ENCODE measurements around the gene MYO5A. TPM values are rescaled to one million over a fixed set of nuclear protein-coding genes. Genes with fewer than 3 reads are reported as not detected.
A peak's percentile ranks its signal among the peaks of the same experiment; 100 is the strongest.
"Not testable (repeated sequence)": the region's sequence is repeated elsewhere in the genome, so short reads cannot be mapped to it uniquely, and the experiment has no call there.

Gene MYO5A
- total RNA-seq, 1 donor from 2014 or later, result 40.4 TPM

DNA sequence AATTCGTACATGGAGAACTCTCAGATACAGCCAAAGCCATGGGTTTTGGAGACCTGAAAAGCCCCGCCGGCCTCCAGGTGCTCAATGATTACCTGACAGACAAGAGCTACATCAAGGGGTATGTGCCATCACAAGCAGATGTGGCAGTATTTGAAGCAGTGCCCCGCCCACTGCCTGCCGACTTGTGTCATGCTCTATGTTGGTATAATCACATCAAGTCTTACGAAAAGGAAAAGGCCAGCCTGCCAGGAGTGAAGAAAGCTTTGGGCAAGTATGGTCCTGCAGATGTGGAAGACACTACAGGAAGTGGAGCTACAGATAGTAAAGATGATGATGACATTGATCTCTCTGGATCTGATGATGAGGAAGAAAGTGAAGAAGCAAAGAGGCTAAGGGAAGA lies 23.5 kb downstream of the MYO5A start:
- no peak for DNase-seq (ENCODE audit: low spot score)

DNA sequence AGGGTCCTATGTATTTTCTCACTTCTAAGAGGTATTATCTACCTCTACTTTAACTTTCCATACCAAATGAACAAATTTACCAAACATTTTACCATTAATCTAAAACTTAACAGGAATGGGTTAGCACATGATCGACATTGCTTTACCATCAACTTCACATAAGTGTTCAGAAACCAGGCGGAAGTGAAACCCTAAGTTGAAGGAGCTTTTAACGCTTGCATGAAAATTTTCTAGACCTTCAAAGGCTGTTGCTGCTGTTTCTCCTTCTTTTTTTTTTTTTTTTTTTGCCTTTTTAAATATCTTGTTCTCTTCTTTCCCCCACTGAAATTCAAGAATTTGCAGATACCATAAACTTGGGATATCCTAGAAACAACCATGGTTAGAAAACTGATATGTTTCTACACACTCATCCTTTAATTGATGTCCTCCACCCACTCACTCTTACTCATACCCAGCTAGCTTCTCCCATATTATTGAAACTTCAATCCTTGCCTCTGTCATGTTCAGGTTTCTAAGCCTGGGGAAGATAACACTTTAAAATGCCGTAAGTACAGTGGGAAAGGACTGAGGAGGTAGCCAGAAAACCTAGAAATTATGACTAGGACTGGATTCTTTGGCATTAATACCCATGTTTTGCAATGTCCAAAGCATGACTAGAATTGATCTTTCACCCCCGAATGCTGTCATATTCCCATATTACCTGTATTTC lies 24.7 kb downstream of the MYO5A start:
- DNase-seq (ENCODE audit: low spot score), result peak; percentile 18

DNA sequence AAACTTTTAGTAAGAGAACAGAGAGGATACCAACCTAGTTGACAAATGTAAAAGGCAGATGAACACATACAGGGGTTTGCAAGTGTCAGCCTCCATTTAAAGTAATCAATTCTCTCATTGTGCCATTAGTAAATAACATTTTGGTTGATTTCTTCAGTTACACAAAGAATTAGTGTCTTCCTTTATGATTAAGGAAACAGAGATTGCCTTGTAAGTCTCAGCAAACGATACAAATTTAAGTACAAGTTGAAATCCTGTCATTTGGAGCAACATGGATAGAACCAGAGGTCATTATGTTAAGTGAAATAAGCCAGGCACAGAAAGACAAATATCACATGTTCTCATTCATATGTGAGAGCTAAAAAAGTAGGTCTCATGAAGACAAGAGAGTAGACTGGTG lies 26.1 kb downstream of the MYO5A start:
- no peak for DNase-seq (ENCODE audit: low spot score)

DNA sequence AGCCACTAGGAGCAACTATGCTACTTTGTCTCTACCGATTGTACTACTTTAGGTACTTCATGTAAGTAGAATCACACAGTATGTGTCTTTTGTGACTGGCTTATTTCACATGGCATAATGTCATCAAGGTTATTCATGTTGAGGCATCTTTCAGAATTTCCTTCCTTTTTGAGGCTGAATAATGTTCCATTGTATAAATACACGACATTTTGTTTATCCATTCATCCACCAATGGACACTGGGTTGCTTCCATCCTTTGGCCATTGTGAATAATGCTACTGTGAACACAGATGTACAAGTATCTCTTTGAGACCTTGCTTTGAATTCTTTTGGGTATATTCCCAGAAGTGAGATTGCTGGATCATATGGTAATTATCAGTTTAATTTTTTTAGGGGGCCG lies 29.2 kb downstream of the MYO5A start:
- no peak for DNase-seq (ENCODE audit: low spot score)

DNA sequence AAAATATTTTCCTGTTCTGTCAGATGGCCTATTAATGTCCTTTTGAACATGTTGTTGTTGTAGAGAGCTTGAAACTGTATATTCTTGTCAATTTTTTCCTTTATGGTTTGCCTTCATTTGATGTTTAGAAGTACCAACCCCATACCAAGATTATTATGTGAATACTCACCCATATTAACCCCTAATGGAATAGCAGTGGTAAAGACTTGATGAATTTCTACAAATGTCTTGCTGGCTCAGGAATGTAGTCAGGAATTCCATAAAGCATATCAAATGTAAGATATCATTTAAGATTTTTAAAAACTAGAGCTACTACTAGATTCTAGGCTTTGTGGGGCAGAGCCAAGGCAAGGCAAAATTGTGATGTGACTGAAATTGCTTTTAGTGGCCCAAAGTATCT lies 30.0 kb downstream of the MYO5A start:
- DNase-seq (ENCODE audit: low spot score), result no peak

DNA sequence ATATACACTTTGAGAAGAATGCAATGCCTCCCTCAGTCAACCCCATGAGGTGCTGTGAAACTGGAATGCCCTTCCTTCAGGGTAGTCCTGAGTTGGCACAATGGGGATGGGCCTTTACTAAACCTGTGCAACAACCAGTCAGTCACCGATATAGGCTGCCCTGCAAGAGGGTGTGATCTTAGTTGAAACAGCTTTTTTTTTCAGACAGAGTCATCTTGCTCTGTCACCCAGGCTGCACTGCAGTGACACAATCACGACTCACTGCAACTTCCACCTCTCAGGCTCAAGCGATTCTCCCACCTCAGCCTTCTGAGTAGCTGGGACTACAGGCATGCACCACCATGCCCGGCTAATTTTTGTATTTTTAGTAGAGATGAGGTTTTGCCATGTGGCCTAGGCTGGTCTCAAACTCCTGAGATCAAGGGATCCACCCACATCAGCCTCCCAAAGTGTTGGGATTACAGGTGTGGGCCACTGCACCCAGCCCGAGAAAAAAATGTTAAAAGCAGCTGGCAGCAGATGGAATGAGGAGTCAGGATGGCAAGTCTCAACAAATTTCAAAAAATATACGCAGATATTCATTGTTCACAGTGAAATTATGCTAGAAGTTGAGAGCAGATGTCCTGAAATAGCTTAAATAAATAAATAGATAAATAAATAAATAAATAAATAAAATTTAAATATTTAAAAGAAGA lies 31.8 kb downstream of the MYO5A start:
- DNase-seq (ENCODE audit: low spot score), result no peak

DNA sequence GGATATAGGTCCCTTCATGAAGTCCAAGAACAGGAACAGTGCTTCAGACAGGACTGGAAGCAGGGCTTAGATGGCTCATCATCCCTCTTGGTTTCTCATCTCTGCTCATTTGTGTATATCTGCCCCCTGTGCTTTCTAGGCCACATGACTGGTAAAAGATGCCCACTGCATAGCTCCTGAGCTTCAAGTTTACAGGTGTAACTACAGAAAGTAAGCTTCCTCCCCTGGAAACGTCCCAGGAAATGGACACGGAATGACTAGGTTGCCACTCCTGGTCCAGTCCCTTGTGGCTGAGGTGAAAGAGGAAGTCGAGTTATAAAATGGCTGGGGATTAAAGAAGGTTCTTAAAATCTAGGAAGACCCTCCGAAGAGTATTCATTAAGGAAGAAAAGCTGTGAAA lies 32.5 kb downstream of the MYO5A start:
- no peak for DNase-seq (ENCODE audit: low spot score)

DNA sequence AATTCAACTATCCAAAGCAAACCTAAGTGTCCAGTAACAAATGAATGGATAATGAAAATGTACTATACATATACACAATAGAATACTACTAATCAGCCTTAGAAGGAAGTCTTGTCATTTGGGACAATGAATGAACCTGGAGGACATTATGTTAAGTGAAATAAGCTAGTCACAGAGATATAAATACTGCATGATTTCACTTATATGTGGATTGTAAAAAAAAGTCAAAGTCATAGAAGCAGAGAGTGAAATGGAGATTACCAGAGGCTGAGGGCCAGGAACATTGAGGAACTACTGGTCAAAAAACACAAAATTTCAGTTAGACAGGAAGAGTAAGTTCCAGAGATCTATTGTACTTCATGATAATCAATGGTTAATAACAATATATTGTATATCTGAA lies 33.6 kb downstream of the MYO5A start:
- no peak for DNase-seq (ENCODE audit: low spot score)

DNA sequence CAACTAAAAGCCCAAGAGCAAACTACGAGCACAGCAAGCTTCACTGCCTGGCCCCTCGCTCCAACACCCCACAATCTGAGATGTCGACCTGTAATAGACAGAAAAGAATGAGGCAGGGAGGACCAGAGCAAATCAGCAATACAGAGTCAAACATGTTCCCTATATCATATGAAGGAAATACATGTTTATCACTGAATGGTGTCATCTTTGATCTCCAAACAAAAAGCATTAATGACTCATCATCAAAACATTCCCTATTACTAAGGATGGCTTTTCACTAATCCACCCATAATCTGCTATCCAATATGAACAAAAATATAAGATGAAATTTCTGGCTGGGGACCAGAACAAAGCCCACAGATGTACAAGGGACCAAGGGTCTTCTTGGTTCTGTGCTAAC lies 34.7 kb downstream of the MYO5A start:
- DNase-seq (ENCODE audit: low spot score), result no peak

DNA sequence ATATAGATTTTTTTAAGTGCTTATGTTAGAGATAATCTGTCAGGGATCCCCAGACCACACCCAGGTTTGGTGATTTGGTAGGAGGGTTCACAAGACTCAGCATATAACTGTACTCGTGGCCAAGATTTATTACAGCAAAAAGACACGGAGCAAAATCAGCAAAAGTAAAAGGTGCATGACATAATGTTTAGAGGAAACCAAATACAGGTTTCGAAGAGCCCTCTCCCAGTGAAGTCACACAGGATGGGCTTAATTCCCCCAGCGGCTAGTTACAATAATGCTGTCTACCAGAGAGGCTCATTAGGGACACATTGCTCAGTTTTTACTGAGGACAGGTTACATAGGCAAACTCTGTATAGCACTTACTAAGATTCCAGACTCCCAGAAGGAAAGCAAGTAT lies 36.5 kb downstream of the MYO5A start:
- DNase-seq (ENCODE audit: low spot score), result no peak

DNA sequence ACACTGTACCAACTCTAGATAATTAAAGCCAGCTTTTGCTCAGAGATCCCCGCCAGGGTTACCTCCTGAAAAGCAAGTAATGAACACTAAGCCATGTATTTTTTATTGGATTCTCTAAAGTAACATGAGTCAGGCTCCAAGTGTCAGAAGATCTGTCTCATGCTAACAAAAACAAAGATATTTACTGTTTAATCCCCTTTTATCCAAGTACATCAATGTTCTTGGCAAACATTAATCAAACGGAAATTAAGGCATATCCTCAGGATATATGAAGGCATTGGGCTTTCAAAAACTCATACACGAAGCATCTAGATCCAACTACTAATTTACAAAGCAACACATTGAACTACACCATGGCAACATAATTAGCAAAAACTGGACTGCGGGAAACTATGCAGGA lies 37.2 kb downstream of the MYO5A start:
- DNase-seq (ENCODE audit: low spot score), result no peak

DNA sequence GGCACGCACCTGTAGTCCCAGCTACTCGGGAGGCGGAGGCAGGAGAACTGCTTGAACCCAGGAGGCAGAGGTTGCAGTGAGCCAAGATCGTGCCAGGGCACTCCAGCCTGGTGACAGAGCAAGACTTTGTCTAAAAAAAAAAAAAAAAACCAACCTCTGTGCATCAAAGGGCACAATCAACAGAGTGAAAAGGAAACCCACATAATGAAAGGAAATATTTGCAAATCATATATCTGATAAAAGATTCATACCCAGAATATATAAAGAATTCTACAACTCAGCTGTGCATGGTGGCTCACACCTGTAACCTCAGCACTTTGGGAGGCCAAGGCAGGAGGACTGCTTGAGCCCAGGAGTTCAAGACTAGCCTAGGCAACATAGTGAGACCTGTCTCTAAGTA lies 39.2 kb downstream of the MYO5A start:
- DNase-seq (ENCODE audit: low spot score), result not testable (repeated sequence)

DNA sequence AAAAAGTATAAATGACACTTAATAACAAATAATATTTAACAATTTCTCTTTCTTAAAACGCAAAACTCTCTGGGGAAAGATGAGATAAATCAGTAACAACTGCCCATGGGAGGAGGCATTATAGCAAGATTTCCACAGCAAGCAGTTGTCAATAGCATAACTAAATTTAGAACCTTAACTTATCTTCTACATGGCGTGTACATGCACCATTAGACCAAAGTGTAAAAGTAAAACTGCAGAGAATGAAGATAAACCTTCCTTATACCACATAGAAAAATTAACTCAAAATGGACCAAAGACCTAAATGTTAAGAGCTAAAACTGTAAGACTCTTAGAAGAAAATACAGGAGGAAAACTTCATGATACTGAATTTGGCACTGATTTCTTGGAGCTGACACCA lies 39.9 kb downstream of the MYO5A start:
- DNase-seq (ENCODE audit: low spot score), result no peak

DNA sequence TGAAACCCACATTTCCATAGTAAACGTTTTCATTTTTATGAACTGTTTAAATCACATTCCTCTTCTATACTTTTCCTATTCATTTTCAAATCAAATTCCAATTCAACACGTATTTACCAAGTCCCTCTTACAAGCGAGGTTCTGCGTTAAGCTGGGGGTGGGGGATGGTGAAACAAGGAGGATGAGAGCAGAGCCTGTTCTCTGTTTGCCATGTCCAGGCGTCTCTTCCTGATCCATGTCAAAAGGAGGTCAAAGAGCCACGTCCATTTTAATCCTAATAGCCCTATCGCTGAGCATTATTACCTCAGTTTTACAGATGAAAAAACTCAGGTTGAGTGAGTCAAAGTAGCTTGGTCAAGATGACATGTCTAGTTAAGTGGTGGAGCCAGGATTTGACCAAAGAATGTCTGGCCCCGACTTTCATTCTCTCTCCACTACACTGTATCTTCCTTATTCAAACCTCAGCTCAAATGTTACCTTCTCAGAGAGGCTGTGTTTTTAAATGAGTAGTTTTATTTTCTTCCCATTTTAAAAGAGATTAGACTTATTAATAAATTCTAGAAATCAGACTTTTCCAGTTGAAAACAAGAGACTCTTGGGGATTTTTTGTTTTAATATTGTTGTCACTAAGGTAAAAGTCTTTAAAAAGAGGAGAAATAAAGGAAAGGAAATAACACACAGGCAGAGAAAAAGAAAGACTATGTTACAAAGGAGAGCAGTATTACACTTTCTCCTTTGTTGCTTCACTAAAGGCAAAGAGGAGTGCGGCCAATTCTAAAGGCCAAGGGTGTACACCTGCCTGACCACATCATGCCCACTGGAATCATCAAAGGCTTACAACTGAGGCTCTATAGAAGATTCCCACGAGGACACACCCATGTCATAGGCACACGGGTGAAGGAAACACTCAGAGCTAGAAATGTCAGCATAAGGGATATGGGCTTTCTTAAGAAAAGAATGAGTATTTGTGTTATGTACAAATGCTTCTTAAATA lies 42.4 kb downstream of the MYO5A start:
- no peak for DNase-seq (ENCODE audit: low spot score)

DNA sequence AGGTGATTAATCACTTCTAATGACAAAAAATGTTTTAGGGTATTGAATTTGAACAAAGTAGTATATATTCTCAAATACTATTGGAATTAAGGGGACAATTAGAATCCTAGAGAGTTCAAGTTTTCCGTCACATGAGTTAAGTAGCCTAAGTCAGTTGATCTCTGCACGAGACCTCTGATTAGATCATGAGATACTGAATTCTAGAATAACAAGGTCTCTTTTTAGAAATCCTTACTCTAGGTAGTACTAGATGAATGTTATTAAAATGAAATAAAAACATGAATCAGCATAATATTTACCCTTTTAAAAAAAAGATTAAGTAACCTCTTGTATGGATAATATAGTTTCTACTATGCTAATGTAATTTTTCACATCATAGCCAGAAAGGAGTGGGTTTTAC lies 43.4 kb downstream of the MYO5A start:
- no peak for DNase-seq (ENCODE audit: low spot score)

DNA sequence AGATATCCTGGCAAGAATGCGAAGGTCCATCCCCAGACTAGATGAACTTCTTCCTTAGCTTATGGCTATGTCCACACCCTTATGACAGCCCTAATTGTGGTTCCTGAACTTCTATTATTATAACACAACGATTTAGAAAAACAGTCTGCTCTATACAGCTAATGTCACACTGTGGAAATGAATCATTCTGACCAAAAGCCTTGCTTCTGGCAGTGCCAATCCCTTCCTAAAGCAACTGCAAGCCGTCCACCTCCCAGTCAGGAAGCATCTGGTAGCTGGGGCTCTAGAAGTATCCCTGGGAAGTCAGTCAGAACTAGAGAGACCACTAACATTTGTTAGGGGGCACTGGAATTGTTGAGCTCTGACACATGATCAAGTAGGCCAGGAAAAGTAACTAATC lies 45.0 kb downstream of the MYO5A start:
- no peak for DNase-seq (ENCODE audit: low spot score)

DNA sequence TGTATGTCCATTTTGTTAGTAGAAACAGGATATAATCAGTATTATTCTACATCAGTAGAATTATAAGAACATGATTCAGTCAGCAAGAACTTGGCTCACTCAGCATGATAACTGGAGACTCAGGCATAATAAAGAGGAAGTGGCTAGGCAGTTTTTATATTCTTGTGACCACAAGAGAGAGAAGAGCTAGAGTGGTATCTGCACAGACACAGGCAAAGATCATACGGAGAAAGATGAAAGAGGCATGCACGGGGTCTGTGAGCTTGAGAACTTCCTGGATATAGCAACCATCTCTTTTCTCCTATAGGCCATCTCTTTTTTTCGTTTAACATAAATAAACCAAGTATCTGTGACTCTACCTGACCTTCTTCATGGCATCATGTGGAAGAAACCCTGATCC lies 46.8 kb downstream of the MYO5A start:
- DNase-seq (ENCODE audit: low spot score), result peak; percentile 63

DNA sequence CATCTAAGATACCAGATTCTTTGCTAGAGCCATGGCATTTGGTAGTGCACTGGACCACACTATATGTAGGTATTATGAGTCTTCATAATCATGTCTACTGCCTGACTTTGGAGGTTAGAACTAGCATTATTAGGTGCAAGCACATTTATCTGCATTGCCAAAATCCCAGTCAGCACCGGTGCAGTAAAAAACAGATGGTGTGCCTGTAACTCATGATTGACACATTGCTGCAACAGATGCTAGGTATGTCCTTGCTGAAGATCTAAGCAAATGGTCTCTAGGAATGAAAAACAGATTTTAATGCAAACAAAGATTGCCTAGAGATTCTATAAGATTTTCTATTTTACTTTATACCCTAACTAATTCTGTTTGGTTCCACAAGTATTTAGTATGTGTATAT lies 47.7 kb downstream of the MYO5A start:
- no peak for DNase-seq (ENCODE audit: low spot score)

DNA sequence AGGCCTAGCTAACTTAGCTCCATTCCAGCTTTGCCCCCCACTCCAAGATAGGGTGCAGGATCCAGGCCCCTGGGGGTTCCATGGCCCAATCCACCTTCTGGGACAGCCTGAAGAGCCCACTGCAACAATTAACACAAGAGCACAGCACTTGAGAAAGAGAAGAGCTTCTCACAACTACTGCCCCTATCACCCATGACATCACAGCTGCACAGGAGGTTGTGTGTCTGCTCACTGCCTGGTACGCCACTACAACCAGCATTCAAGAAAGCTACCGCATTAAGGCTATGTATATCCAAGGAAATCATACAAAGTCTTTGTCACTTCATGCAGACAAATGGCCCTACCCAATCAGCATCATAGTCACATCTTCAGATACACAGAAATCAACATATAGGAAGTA lies 62.0 kb downstream of the MYO5A start:
- no peak for DNase-seq (ENCODE audit: low spot score)

DNA sequence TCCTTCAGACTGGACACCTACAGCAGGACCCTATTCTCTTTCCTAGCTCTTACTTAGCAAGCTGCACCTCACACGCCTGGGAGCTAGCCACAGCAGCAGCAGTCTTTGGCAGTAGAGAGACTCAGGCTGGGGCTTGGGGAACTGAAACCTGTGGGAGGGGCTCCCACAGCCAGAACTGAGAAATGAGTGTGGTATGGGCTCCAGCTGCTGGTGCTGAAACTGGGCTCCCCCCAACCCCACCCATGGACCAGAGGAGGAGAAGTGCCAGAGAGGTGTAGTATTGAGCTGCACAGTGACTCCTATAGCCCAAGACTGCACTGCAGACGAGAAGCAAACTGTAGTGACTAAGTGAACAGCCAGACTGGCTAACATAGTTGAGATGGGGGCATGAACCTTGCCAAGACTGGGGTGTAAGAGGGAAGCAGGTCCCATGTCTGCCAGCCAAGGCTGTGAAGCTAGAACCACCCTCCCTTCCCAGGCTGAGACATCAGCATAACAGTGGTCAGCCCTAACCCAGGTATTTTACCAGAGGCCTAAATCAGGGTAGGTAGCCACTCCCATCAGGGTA lies 62.5 kb downstream of the MYO5A start:
- DNase-seq (ENCODE audit: low spot score), result peak; percentile 32

DNA sequence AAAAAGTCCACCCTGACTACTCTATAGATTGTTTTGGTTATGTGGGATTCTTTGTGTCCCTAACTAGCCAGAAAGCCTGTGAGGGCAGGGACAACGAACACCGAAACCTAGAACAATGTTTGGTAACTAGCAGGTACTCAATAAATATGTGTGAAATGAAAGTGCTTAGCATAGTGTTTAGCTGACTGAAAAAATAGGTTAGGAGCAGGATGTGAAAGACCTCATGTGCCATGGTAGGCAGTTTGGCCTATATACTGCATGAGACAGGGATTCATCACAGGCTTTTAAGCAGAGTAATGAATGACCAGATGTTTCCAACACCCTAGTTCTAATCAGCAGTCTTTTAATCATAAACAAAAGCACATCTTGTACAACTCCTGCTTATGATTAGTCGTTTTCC lies 64.2 kb downstream of the MYO5A start:
- no peak for DNase-seq (ENCODE audit: low spot score)

DNA sequence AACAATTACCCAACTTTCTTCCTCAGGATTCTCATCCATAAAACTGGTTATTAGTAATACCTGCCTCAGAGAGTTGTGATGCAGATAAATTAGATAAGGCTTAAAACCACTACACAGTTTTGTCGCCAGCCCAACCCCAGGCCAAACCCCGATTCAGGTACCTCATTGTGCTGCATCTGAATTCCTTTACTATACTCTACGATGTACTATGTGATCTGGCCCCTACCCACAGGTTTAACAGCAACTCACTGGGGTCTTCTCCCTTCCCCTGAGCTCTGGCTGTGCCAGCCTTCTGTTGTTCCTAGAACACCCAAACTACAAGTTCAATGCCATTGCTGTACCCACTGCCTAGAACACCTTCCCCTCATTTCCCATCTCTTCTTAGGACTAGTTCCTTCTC lies 64.6 kb downstream of the MYO5A start:
- no peak for DNase-seq (ENCODE audit: low spot score)

Measured in umbilical cord (tissue), 2 donors.